Endothelial cell of umbilical vein (primary cell): Measurements from ENCODE around the gene XYLT1. TPM values are rescaled to one million over a fixed set of nuclear protein-coding genes. Genes with fewer than 3 reads are reported as not detected.

Experiments
- BruUV-seq: library from RNA; stranded (reverse); fragments of 400-500 nt; replicated peaks from 2 replicates; lab custom pipeline; 2021; lab: Mats Ljungman, UMichigan
- CTCF ChIA-PET: fragments of 300-600, 350-600 bp; sonication (Branson Sonifier 250); formaldehyde crosslinking; loops from one replicate; lab custom pipeline; 2021; ENCODE audit warnings: antibody characterized with exemption, inconsistent platforms; lab: Charles Lee
- POLR2A ChIA-PET: fragments of 300-600, 350-600 bp; sonication (Branson Sonifier 250); formaldehyde crosslinking; loops from one replicate; lab custom pipeline; 2021; ENCODE audit warnings: antibody characterized with exemption, inconsistent platforms; lab: Charles Lee
- DNase-seq: peaks from one replicate; pipeline ENCODE4 v3.0.0-alpha.2; 2011; ENCODE audit warnings: low read depth, low spot score
- FAIRE-seq: peaks from 2 replicates; lab custom pipeline; 2011; peaks lifted over from hg19 to GRCh38; lab: Jason Lieb, UNC
- H2AFZ ChIP-seq: 2 replicates; pipeline ENCODE4 v1.6.0; 2012; ENCODE audit warnings: low read depth, low read length, control low read depth, inconsistent platforms
- H3K27ac ChIP-seq: 2 replicates; pipeline ENCODE4 v1.5.1; 2011; ENCODE audit warnings: low read depth, mild to moderate bottlenecking, control low read depth, low read length, moderate library complexity; ENCODE audit not compliant: insufficient read depth
- H3K27me3 ChIP-seq, 2 experiments: 2 replicates each; pipeline versions ENCODE4 v1.6.0 to v1.6.1; 2011; ENCODE audit warnings: low read length in 2 of 2, mixed read lengths in 1 of 2; ENCODE audit not compliant: control insufficient read depth in 2 of 2, insufficient read depth in 2 of 2
- H3K36me3 ChIP-seq, 2 experiments: 2 replicates in 1 of 2; 3 replicates in 1 of 2; pipeline ENCODE4 v1.5.1; 2011; ENCODE audit warnings: low read length in 2 of 2, mild to moderate bottlenecking in 1 of 2, moderate library complexity in 1 of 2; ENCODE audit not compliant: control insufficient read depth in 2 of 2, insufficient read depth in 2 of 2; ENCODE audit errors: extremely low read depth in 1 of 2
- H3K4me1 ChIP-seq: 3 replicates; pipeline ENCODE4 v1.5.1; 2011; ENCODE audit warnings: mild to moderate bottlenecking, low read length; ENCODE audit not compliant: control insufficient read depth, insufficient read depth; ENCODE audit errors: extremely low read depth
- H3K4me2 ChIP-seq: 2 replicates; pipeline ENCODE4 v1.6.1; 2011; ENCODE audit warnings: low read length, control low read depth, mixed read lengths; ENCODE audit not compliant: insufficient read depth
- H3K4me3 ChIP-seq, 3 experiments: fragments of 200-600 bp in 1 of 3; sonication (generic), shearing (Covaris generic) in 1 of 3; replicated peaks in 1 of 3; 2 replicates each; pipeline ENCODE4 v1.5.1; 2011 to 2016; ENCODE audit warnings: control low read depth in 3 of 3, low read length in 3 of 3, mild to moderate bottlenecking in 2 of 3, inconsistent platforms in 1 of 3, low read depth in 1 of 3, moderate library complexity in 1 of 3; ENCODE audit not compliant: insufficient read depth in 1 of 3
- H3K79me2 ChIP-seq: 2 replicates; pipeline ENCODE4 v1.6.0; 2012; ENCODE audit warnings: low read length, inconsistent platforms; ENCODE audit not compliant: control insufficient read depth, insufficient read depth
- H3K9ac ChIP-seq: replicated peaks from 2 replicates; pipeline ENCODE3; 2011; ENCODE audit warnings: low read length, control low read depth; ENCODE audit not compliant: insufficient read depth; ENCODE audit errors: extremely low read depth
- H3K9me1 ChIP-seq: replicated peaks from 3 replicates; pipeline ENCODE4 v1.6.0; 2011; ENCODE audit warnings: mild to moderate bottlenecking, low read length; ENCODE audit not compliant: control insufficient read depth, insufficient read depth; ENCODE audit errors: extremely low read depth
- H3K9me3 ChIP-seq: replicated peaks from 2 replicates; pipeline ENCODE4 v1.5.1; 2012; ENCODE audit warnings: low read length, inconsistent platforms; ENCODE audit not compliant: control insufficient read depth, insufficient read depth
- H4K20me1 ChIP-seq: replicated peaks from 2 replicates; pipeline ENCODE3; 2011; ENCODE audit warnings: mild to moderate bottlenecking, low read length; ENCODE audit not compliant: control insufficient read depth, insufficient read depth; ENCODE audit errors: extremely low read depth
- EZH2 ChIP-seq: IDR thresholded peaks from 2 replicates; pipeline ENCODE4 v1.6.1; 2012; ENCODE audit warnings: borderline replicate concordance, low read depth, mild to moderate bottlenecking, moderate library complexity, low read length, inconsistent platforms; ENCODE audit not compliant: severe bottlenecking
- FOS ChIP-seq: IDR thresholded peaks from 2 replicates; pipeline ENCODE4 v1.6.1; 2011; ENCODE audit warnings: mild to moderate bottlenecking, low read length, moderate library complexity, borderline replicate concordance; ENCODE audit not compliant: insufficient read depth
- GATA2 ChIP-seq: IDR thresholded peaks from 2 replicates; pipeline ENCODE4 v1.7.0; 2011; ENCODE audit warnings: low read depth, mild to moderate bottlenecking, moderate library complexity, mixed read lengths, low read length; ENCODE audit not compliant: insufficient read length, insufficient read depth
- MYC ChIP-seq: IDR thresholded peaks from one replicate; pipeline ENCODE4 v1.6.1; 2011; ENCODE audit warnings: mild to moderate bottlenecking, low read depth, low read length
- POLR2A ChIP-seq: IDR thresholded peaks from 2 replicates; pipeline ENCODE4 v1.6.1; 2012; ENCODE audit warnings: low read depth, mild to moderate bottlenecking, control low read depth, low read length
- POLR2AphosphoS5 ChIP-seq: IDR thresholded peaks from 2 replicates; pipeline ENCODE4 v1.6.1; 2012; ENCODE audit warnings: low read depth, mild to moderate bottlenecking, control low read depth, low read length, moderate library complexity; ENCODE audit not compliant: insufficient read depth
- dilution Hi-C: fragments of 300-500 bp; cut with MboI; formaldehyde crosslinking; loops from one replicate; pipeline ENCODE4 v1.15.0; 2019; ENCODE audit warnings: low sequenced_read_pairs; ENCODE audit not compliant: extremely low pct_ligation_motif_present
- intact Hi-C: fragments of 100-400 bp; cut with micrococcal nuclease; formaldehyde crosslinking; loops from one replicate; pipeline ENCODE4 v1.10.0; 2022
- polyA plus RNA-seq, 4 experiments: library from polyadenylated mRNA; depleted of rRNA in 3 of 4; stranded (reverse) in 3 of 4; unstranded in 1 of 4; fragments of >200 nt; gene quantifications; 2 replicates each; pipeline versions ENCODE4 v1.2.1 to v1.2.3, GENCODE V29; 2011 to 2012; ENCODE audit warnings: missing spikeins in 1 of 4
- total RNA-seq: library from RNA; stranded (reverse); gene quantifications from 2 replicates; pipeline ENCODE4 v1.2.3, GENCODE V29; 2021
- TF ChIP-seq, protein P1 (sequence below): IDR thresholded peaks from 2 replicates; pipeline ENCODE4 v1.6.1; 2011; ENCODE audit not compliant: insufficient read depth, insufficient read length

XYLT1 gene
- total and polyA plus RNA-seq, 2 donors (not counting 3 experiments of a cell fraction or from before 2014, with no cell fraction given), result 0.63 to 2.9 TPM

DNA sequence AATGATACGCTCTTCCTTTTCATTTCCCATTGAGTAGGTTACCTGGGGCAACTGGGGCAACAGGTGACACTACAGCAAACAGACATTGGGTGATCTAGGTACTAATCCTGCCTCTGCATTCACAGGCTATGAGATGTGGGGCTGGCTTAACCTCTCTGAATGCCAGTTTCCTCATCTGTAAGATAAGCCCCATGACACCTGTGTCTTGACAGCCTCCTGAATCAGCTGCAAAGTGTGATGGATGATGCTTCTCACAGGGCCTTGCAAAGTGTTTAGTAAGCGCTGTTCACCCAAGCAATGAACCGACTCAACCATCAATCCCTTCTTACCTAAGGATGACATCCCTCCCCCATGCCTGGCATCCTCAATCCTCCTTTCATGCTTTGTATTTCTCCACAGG lies 322.8 kb downstream of the XYLT1 start:
- H3K27me3 ChIP-seq, result no peaks in the 10 kb centered on the region
- ChIA-PET POLR2A (no interaction called here), CTCF (no interaction called here)
- H3K9ac ChIP-seq, result no peak overlapping the region
- H3K4me2 ChIP-seq, result no peak overlapping the region
- no peaks in the 10 kb centered on the region for H3K36me3 ChIP-seq
- no peak overlapping the region for H3K4me3 ChIP-seq
- dilution Hi-C loops, result no loop called here
- no peak overlapping the region for H2AFZ ChIP-seq
- peaks cover 7% of the 10 kb centered on the region for H3K9me3 ChIP-seq
- TF ChIP-seq MYC, result no peak
- TF ChIP-seq, protein P1, sequence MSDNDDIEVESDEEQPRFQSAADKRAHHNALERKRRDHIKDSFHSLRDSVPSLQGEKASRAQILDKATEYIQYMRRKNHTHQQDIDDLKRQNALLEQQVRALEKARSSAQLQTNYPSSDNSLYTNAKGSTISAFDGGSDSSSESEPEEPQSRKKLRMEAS, result no peak
- TF ChIP-seq GATA2, result no peak
- no peak for TF ChIP-seq POLR2A
- TF ChIP-seq EZH2, result no peak
- no peak for TF ChIP-seq POLR2AphosphoS5
- H3K79me2 ChIP-seq, result no peaks in the 10 kb centered on the region
- H3K27ac ChIP-seq, result no peak overlapping the region
- no peaks in the 10 kb centered on the region for H4K20me1 ChIP-seq
- H3K4me1 ChIP-seq, result no peaks in the 10 kb centered on the region
- FAIRE-seq (no peak), DNase-seq (no peak)
- BruUV-seq, result no TSS peak
- intact Hi-C loops, result no loop called here
- no peaks in the 10 kb centered on the region for H3K9me1 ChIP-seq

DNA sequence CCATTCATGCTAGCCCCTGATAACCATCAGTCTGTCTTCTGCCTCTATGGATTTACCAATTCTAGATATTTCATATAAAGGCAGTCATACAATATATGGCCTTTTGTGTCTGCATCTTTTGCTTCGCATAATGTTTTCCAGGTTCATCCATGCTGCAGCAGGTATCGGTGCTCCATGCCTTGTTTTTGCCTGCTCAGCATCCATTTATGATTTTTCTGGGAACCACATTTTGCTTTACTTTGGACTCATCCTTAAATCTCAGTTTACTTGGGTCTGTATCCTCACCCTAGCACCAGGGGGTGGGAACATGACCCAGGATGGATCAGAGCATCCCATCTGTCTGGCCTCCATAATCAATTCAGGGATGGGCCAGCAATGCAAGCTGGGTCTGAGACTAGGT lies 325.7 kb downstream of the XYLT1 start:
- Histone ChIP-seq H3K4me1 (no peaks in the 10 kb centered on the region), H3K9ac (no peak overlapping the region), H3K4me2 (no peak overlapping the region), H3K27me3 (no peaks in the 10 kb centered on the region), H2AFZ (no peak overlapping the region), H3K9me1 (no peaks in the 10 kb centered on the region), H3K79me2 (no peaks in the 10 kb centered on the region), H3K27ac (no peak overlapping the region), H4K20me1 (no peaks in the 10 kb centered on the region), H3K36me3 (no peaks in the 10 kb centered on the region), H3K4me3 (no peak overlapping the region), H3K9me3 (peaks cover 7% of the 10 kb centered on the region)
- no peak for FAIRE-seq
- no peak for TF ChIP-seq POLR2AphosphoS5
- no peak for TF ChIP-seq FOS
- no peak for DNase-seq
- intact Hi-C loops (no loop called here), dilution Hi-C loops (no loop called here)
- CTCF ChIA-PET, result no interaction called here
- BruUV-seq, result no TSS peak
- POLR2A ChIA-PET, result no interaction called here
